Globus pallidus (tissue), 1 donor: ENCODE data around the gene SPOCK3.

Experiments used
- DNase-seq: peaks from one replicate; pipeline ENCODE4 v3.0.0-alpha.2; 2015; ENCODE audit warnings: low spot score

Gene SPOCK3

DNA sequence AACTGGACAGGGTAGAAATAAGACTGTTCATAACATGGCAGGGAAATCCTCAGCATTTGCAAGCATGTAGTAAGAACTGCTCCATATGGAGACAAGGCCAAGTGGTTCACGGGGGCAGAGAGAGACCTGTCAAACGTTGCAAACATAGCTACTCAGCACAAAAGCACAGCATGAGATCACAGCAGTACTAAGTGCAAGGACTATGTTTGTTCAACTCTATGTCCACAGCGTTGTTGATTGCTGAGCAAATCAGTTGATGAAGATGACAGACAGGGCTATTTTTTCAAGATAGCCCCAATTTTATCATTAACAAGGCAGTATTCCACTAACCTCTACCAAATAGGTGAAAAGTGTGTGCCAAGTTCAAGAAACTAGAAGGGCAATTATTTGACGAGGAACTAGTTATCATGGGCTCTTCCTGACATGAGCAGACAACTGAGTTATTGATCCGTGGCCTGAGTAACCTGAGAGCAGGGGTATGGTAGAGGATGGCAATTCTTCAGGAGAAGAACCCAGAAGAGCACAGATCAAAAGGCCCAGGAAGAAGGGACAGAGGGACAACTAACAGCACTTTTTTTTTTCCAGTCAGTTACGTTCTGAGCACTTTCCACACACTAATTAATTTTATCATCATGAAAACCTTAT lies 57.4 kb downstream of the SPOCK3 start:
- no peak for DNase-seq

DNA sequence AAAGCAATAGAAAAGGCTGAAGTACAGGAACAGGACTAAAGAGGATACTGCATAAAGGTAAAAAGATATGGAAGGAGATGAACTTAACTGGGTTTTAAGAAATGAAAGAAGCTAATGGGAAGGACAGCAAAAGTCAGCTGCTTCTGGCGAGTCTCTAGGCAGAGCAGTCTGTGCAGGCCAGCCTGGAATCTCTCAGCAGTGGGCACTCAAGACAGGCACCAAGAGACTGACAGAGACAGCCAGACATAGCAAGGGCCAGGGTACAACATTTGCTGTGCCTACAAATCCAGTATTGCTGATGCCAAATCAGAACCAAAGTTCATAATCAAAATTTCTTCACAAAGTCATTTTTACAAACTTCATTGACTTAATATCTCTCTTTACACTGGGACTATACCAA lies 62.4 kb downstream of the SPOCK3 start:
- DNase-seq: peak; percentile 47

DNA sequence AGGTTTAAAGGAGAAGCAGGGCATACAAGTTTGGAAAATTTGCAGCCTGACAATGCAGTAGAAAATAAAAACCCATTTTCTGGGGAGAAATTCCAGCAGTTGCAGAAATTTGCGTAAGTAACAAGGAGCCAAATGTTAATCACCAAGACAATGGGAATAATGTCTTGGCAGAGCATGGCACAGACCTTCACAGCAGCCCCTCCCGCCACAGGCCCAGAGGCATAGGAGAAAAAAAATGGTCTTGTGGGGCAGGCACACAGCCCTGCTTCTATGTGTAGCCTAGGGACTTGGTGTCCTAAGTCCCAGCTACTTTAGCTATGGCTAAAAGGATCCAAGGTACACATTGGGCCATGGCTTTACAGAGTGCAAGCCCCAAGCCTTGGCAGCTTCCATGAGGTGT lies 65.7 kb downstream of the SPOCK3 start:
- DNase-seq: peak; percentile 50

DNA sequence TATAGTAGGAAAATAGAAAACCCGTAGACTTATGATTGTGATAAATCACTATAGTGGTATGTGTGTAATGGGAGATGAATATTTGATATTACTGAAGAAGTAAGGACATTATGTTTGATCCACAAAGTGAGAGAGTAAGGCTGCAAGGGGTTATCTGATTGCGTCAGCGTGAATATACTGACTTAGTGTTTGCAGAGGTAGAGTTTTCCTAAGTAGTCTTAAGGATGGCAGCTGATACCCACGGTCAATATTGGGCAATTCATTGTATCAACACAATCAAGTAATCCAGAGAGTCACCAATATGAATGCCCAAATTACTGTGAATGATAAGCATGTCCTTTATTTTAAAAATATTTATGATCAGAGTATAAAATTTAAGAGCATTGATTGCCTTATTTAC lies 83.7 kb downstream of the SPOCK3 start:
- DNase-seq: no peak

DNA sequence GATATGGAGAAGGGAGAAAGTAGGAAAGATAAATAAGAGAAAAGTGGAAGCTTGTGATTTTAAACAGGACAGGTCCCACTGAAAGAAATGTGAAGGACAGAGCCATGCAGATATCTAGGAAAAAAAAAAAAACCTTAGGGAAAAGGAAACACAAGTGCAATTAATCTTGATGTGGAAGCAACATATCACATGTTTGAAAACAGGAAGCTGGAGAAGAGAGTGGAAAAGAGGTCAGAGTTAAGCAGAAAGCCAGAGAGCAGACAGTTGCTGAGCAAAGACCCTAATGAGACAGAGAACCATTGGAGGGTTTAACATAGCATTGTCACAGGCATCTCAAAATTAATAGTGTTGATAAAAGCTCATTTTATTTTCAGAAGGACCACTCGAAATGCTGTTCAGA lies 89.7 kb downstream of the SPOCK3 start:
- no peak for DNase-seq

DNA sequence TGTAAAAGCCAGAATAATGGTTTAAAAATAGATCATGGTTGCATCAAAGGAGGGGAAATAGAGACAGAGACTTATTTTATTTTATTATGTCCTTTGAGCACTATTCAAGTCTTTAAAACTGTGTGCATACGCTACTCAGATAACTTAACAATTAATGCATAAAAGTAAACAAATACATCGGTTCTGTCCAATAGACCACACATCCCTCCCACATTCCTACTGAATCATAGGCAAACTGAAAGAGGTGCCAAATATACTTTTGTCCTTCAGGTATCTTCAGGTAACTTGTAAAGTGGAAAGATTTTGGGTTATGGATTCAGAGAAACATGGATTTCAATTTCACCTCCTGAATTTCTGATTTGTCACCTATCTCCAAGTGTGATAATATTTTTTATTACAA lies 91.3 kb downstream of the SPOCK3 start:
- DNase-seq: no peak

DNA sequence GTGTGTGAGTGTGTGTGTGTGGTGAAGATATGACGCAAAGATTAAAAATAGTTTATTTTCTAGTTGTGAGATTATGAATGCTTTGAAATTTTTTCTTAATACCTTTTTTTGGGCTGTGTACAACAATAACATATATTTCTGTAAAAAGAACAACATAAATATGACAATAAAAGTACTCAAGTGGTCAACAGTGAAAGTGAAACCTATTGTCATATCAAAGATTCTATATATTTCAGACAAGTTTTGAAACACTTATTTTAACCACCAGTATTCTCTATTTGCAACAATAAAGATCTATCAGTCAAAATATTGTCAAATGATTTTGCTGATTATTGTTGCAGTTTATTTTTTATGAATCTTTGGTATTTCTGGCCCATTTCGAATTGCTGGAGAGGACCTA lies 98.0 kb downstream of the SPOCK3 start:
- DNase-seq: no peak

DNA sequence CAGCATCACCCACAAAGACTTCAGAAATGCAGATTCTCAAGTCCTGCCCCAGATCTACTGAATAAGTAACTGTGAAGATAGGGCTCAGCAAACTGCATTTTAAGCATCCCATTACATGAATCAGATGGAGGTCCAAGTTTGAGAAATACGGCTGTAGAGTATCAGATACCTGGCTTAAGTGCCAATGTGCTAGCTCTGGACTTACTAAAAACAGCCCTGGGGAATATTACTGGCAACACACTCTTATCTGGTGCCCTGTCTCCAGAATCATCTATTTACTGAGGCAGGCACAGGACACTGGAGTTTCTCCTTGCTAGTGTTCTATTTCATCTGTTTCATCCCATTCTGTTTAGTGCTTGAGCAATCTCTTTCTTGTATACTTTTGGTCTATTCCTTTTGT lies 105.1 kb downstream of the SPOCK3 start:
- no peak for DNase-seq

DNA sequence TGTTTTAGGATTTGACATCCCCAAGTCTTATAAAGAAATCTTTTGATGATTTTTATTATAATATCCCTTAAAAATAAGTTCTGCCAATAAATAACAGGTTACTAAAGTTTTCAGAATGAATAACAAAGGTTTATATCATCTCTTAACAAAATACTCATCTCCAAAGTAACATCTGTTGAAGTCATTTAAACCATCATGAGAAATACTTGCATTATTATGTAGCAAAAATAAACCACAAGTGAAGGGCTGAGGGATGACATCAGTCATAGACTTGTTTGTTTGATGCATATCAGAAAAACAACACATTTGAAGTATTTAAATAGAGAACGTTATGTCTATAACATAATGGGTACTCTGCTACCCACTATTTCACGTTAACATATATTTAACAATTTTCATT lies 114.9 kb downstream of the SPOCK3 start:
- no peak for DNase-seq

DNA sequence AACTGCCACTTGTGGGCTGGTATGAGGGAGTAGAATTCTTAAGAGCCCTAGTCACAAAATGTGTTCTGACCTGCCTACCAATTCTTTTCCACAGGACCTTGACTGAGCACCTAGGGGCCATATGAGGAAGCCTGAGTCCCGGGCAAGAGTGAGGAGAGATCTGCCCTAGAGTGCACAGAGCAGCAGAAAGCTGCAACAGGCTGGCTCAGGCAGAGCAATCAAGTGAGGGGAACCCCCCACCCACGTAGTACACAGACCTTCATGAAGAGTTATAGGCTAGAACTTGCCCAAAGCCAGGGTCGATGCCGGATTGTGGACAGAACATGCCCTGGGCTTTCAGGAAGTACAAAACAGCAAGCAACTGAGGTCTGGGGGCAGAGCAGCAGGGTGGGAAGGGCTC lies 117.0 kb downstream of the SPOCK3 start:
- no peak for DNase-seq

DNA sequence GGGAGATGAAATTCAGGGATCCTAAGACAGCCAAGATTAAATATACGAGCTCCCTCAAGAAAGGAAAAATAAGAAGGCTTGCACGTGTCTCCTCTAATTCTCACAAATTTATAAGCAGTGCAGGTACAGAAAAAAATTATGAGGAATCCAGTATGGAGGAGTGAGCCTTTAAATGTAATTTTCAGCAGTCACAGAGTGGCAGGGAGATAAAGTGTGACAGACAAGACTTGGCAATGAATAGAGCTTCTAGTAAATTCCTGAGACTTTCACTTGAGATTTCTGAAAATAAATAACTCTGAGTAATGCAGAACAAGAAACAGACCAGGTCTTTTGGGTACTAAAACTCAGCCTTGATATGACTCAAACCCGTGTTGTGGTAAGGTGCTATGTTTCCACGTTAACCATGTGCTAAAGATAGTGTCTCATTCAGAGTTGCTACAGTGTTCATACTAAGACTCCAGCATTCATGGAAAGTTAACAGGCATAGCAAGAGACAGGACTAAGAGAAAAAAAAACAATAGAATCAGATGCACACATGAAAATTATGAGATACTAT lies 119.8 kb downstream of the SPOCK3 start:
- no peak for DNase-seq

DNA sequence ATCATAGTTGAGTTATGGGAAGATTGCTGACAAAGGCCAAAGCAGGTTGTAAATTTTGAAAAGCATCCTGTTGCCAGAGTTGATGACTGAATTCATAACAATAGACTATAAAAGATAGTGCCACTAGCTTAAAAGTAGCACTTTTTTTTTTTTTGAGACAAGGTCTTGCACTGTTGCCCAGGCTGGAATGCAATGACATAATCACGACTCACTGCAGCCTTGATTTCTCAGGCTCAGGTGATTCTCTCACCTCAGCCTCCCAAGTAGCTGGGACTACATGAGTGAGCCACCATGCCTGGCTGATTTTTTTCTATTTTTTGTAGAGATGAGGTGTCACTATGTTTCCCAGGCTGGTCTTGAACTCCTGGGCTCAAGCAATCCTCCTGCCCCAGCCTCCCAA lies 122.7 kb downstream of the SPOCK3 start:
- no peak for DNase-seq

DNA sequence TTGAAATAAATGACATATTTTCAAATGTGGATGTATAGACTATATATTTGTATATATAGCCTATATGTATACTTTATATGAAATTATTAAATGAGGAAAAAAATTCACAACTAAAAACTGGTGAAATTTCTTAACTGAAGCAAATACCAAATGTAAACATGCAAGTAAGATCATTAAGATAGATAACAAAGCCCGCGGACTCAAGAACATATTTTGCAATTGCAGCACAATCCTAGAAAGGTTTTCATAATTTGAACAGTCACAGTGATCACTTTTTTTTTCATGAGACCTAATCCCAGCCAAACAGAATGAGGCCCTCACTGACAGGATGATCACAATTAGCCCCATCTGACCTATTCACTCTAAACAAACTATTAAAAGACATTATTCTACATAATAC lies 123.2 kb downstream of the SPOCK3 start:
- DNase-seq: no peak

DNA sequence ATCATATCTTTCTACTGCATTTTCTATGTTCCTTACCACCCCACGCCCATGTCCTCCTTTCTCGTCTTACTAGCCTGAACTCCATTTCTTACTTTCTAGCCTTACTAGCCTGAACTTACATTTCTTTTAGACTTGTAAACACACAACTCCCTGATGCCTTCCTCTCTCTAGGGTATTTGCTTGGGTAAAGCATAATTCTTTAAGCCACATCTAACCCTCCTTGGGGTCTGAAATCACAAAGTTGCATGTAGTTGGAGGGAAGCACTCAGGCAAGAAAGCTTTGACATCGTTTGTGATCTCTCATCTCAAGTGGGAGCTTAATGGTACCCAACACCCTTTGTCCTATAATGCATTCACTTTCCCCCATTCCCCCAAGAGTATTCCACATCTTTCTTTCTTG lies 124.4 kb downstream of the SPOCK3 start:
- no peak for DNase-seq

DNA sequence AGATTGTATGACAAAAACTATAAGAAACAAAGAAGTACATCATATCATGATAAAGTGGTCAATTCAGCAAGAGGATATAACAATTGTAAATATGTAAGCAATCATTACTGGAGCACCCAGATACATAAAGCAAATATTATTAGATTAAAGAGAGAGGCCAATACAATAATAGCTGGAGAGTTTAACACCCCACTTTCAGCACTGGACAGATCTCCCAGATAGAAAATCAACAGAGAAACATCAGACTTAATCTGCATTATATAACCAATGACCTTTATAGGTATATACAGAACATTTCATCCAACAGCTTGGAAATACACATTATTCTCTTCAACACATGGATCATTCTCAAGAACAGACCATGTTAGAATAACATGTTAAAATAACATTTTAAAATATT lies 128.4 kb downstream of the SPOCK3 start:
- no peak for DNase-seq

DNA sequence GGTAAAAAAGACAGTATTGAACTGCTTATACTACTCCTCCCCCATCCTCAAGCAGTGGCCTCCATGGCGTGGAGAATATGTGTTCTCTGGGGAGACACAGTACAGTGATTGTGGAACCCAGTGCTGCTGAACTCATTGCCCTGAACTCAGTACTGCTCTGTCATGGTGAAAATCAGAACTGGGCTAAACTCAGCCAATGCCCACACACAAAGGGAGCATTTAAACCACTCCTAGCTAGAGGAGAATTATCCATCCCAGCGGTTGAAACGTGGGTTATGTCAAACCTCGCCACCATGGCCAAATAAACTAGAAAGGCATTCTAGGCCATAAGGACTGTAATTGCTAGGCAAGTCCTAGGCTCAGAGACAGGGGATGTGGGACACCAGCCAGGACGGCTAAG lies 131.8 kb downstream of the SPOCK3 start:
- DNase-seq: peak; percentile 47

DNA sequence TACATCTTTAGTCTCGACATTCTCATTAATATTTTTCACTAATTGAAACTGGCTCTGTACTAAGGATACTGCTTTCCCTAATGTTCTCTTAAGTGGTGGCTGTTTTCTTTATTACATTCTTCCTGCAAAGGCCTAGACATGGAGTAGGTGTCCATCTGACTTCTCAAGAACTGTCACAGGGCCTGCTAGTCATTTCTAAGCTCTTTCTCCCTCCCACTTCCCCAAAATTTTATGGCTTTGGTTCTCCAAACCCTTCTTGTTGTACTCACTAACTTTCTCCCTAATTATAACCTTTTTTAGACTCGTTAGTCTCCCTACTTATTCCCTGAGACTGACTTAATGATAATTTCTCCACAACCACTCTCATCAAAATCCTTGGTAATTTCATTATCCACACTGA lies 133.3 kb downstream of the SPOCK3 start:
- DNase-seq: peak; percentile 20

DNA sequence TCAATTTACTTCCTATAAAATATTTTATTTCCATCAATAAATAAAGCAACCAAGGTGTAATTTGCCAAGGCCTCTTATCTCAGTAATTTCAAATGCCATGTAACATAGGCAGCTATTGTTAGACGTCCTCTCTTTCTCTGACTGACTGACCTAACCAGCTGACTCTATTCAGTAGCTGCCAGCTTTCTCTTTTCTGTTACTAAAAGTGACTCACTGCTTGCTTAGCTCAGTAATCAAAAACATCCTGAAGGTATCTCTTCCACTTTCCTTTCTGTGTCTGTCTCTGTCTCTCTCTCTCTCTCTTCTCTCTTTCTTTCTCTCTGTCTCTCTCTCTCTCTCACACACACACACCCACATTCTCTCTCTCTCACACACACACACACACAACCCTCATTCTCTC lies 134.2 kb downstream of the SPOCK3 start:
- DNase-seq: peak; percentile 92

DNA sequence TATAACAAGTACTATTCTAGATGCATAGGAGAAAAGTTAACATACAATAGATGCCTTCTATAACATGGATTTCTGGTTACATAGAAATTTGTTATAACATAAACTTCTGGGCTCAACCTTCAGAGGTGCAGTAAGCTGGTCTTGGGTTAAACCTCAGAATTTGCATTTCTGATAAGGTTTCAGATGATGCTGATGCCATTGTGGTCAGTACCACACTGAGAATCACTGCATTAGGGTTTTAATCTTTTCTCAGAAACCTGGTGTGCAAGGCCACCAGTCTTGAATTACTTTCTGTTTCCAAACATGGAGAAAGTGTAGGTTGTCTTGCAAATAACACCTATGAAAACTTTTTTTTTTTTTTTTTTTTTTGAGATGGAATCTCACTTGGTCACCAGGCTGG lies 146.2 kb downstream of the SPOCK3 start:
- no peak for DNase-seq

DNA sequence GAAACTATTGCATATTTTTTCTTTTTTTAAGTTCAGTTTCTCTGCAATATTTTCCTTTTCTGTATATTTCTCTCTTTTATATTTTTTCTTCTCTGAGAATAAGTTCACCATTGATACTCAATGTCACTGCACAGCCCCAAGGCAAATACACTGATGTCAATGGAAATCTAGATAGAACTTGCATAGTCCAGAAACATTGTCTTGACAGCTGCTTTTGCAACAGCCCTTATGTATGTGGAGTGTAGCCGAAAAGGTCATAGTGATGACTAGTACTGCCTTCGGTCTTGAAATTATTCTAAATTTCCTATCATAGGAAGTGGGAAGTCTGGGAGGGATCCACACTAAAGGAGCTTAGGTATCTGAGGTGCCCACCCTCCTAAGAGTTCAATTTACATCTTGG lies 150.0 kb downstream of the SPOCK3 start:
- no peak for DNase-seq

DNA sequence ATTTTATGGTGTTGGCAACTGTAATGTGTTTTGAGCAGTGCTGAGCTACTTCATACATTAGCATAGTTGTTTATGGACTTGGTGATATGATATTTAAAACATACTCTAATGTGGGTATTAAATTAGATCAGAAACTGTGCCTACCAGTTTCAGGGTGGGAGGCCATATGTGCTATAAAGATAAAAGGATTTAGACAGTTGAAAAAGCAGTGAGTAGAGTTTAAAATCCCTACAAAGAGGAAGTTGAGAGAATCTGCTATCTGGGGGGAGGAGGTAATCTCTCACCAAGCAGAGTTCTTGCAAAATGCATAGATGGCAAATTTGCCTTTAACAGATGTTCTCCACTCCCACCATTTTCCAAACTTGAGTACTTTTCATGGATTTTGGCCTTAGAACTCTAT lies 154.5 kb downstream of the SPOCK3 start:
- DNase-seq: no peak

DNA sequence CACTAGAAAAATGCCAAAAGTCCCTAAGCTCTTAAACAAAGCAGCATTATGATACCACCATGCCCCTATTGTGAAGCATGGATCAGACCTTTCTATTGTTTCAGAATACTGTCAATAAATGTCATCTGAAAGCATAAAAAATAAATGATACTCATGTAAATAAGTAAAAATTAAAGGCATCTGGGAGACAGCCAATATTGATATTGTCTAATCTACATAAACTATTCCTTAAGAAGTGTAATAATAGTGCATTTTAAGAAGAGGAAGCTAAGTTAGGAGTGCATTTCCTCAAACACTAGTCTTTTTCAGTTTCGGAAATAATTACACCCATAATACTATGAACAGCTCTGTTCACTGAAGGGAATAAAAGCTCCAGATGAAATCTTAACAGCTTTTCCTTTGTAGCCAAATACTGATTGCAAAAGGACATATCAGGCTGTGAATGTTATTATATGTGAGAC lies 181.6 kb downstream of the SPOCK3 start:
- peak; percentile 85 for DNase-seq

DNA sequence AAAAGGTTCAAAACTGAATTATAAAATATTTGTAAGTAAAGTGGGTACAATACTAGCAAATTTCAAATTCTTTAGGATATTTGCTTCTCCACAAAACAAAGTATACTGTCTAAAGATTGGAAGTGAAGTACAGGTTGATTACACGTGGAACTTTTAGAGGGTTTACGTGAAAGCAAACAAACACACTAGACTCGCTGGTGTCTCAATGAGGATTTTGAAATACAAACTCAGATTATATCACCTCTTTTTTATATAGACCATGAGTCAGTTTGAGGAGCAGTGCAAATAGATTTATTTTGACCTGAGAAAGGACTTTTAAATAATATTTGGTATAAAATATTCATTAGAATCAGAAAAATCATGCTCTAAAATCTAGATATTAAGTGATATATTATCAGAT lies 185.0 kb downstream of the SPOCK3 start:
- no peak for DNase-seq

DNA sequence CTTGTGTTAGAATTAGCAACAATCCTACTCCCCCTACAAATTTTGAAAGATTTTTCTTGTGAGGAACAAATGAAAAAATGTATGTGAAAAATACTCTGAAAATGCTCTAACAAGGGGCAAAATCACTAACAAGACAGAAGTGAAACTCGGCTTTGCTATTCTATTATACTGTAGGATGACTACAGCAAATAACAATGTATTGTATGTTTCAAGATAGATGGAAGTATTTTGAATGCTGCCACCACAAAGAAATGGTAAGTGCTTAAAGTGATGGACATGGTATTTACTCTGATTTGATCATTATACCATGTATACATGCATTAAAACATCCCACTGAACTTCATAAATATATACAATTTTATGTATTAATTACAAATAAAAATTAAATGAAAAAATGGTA lies 192.8 kb downstream of the SPOCK3 start:
- no peak for DNase-seq
